Fibroblast of villous mesenchyme (primary cell): Measurements from ENCODE around the gene BCL11A. TPM values are rescaled to one million over a fixed set of nuclear protein-coding genes. Genes with fewer than 3 reads are reported as not detected.

Experiments
- DNase-seq: peaks from one replicate; pipeline ENCODE4 v3.0.0-alpha.2; 2010; ENCODE audit warnings: low read depth
- H3K4me3 ChIP-seq: 2 replicates; pipeline ENCODE4 v1.5.1; 2011; ENCODE audit warnings: low read depth, mild to moderate bottlenecking, low read length
- CTCF ChIP-seq: IDR thresholded peaks from 2 replicates; pipeline ENCODE4 v1.5.1; 2012; ENCODE audit warnings: low read depth, mild to moderate bottlenecking, low read length; ENCODE audit not compliant: insufficient read depth
- total RNA-seq: library from RNA; depleted of rRNA; stranded (reverse); fragments of >200 nt; gene quantifications from 2 replicates; pipeline ENCODE4 v1.2.3, GENCODE V29; 2012

Gene BCL11A
- total RNA-seq, 1 donor: 0.43 TPM

GRCh38 chr2:60446413-60447267 lies 106.8 kb downstream of the BCL11A start:
- H3K4me3 ChIP-seq: no peak overlapping the region
- no peak for DNase-seq
- TF ChIP-seq CTCF: no peak

- no peak for DNase-seq
- no peak for TF ChIP-seq CTCF
- H3K4me3 ChIP-seq: no peak overlapping the region
Measured at GRCh38 chr2:60445684-60446179, 107.7 kb downstream of the BCL11A start.

- no peak overlapping the region for H3K4me3 ChIP-seq
- no peak for DNase-seq
- no peak for TF ChIP-seq CTCF
Measured at GRCh38 chr2:60442608-60443007, 110.8 kb downstream of the BCL11A start.

- no peak for DNase-seq
- H3K4me3 ChIP-seq: no peak overlapping the region
- no peak for TF ChIP-seq CTCF
Measured at GRCh38 chr2:60441800-60442199, 111.7 kb downstream of the BCL11A start.

- DNase-seq: no peak
- no peak for TF ChIP-seq CTCF
- H3K4me3 ChIP-seq: no peak overlapping the region
Measured at GRCh38 chr2:60440767-60441163, 112.7 kb downstream of the BCL11A start.

- DNase-seq: no peak
- no peak overlapping the region for H3K4me3 ChIP-seq
- no peak for TF ChIP-seq CTCF
Measured at GRCh38 chr2:60440079-60440766, 113.2 kb downstream of the BCL11A start.
